ENCODE measurements around the gene BORCS5.

The BORCS5 gene

GRCh38 chr12:12432364-12432763 is 75.5 kb downstream of the BORCS5 start:
- no peaks in the 10 kb centered on the region for H3K27me3 Mint-ChIP-seq
- ATAC-seq (replicated peaks; ENCODE audit: extremely low read depth, poor library complexity, severe bottlenecking), result no peak
- H3K27ac Mint-ChIP-seq (ENCODE audit: low read depth), result peak overlapping the region; percentile 29
- H3K4me1 Mint-ChIP-seq, result peaks cover 60% of the 10 kb centered on the region
- peaks cover 7% of the 10 kb centered on the region for H3K36me3 Mint-ChIP-seq (ENCODE audit: insufficient read depth)
- no peaks in the 10 kb centered on the region for H3K9me3 Mint-ChIP-seq
- no peak for DNase-seq (ENCODE audit: low spot score in 2 of 2)
- peak overlapping the region; percentile 68 for H3K4me3 Mint-ChIP-seq

- Mint-ChIP-seq H3K36me3 (ENCODE audit: insufficient read depth) (peaks cover 7% of the 10 kb centered on the region), H3K4me1 (peaks cover 53% of the 10 kb centered on the region), H3K4me3 (no peak overlapping the region), H3K27me3 (no peaks in the 10 kb centered on the region), H3K9me3 (no peaks in the 10 kb centered on the region), H3K27ac (ENCODE audit: low read depth) (no peak overlapping the region)
- no peak for DNase-seq (ENCODE audit: low spot score in 2 of 2)
- no peak for ATAC-seq (replicated peaks; ENCODE audit: extremely low read depth, poor library complexity, severe bottlenecking)
Observed at GRCh38 chr12:12433203-12433731, 76.4 kb downstream of the BORCS5 start.

- peaks cover 48% of the 10 kb centered on the region for H3K4me1 Mint-ChIP-seq
- H3K9me3 Mint-ChIP-seq, result no peaks in the 10 kb centered on the region
- no peak overlapping the region for H3K27ac Mint-ChIP-seq (ENCODE audit: low read depth)
- ATAC-seq (replicated peaks; ENCODE audit: extremely low read depth, poor library complexity, severe bottlenecking), result no peak
- H3K4me3 Mint-ChIP-seq, result no peak overlapping the region
- no peaks in the 10 kb centered on the region for H3K27me3 Mint-ChIP-seq
- DNase-seq (ENCODE audit: low spot score in 2 of 2), result no peak
- H3K36me3 Mint-ChIP-seq (ENCODE audit: insufficient read depth), result peaks cover 13% of the 10 kb centered on the region
Observed at GRCh38 chr12:12436831-12437345, 80.0 kb downstream of the BORCS5 start.

- no peaks in the 10 kb centered on the region for H3K27me3 Mint-ChIP-seq
- peak in 1 of 2 donors; percentile 24 for DNase-seq (ENCODE audit: low spot score in 2 of 2)
- H3K4me3 Mint-ChIP-seq, result peak overlapping the region; percentile 68
- peaks cover 21% of the 10 kb centered on the region for H3K36me3 Mint-ChIP-seq (ENCODE audit: insufficient read depth)
- peak overlapping the region; percentile 97 for H3K27ac Mint-ChIP-seq (ENCODE audit: low read depth)
- no peaks in the 10 kb centered on the region for H3K9me3 Mint-ChIP-seq
- peak; percentile 22 for ATAC-seq (replicated peaks; ENCODE audit: extremely low read depth, poor library complexity, severe bottlenecking)
- H3K4me1 Mint-ChIP-seq, result peaks cover 53% of the 10 kb centered on the region
Observed at GRCh38 chr12:12439636-12440035, 82.8 kb downstream of the BORCS5 start.

- Mint-ChIP-seq H3K4me3 (peak overlapping the region; percentile 68), H3K36me3 (ENCODE audit: insufficient read depth) (peaks cover 21% of the 10 kb centered on the region), H3K27ac (ENCODE audit: low read depth) (peak overlapping the region; percentile 97), H3K9me3 (no peaks in the 10 kb centered on the region), H3K4me1 (peaks cover 53% of the 10 kb centered on the region), H3K27me3 (no peaks in the 10 kb centered on the region)
- DNase-seq (ENCODE audit: low spot score in 2 of 2) (no peak), ATAC-seq (replicated peaks; ENCODE audit: extremely low read depth, poor library complexity, severe bottlenecking) (no peak)
Observed at GRCh38 chr12:12440784-12441428, 84.0 kb downstream of the BORCS5 start.

DNA sequence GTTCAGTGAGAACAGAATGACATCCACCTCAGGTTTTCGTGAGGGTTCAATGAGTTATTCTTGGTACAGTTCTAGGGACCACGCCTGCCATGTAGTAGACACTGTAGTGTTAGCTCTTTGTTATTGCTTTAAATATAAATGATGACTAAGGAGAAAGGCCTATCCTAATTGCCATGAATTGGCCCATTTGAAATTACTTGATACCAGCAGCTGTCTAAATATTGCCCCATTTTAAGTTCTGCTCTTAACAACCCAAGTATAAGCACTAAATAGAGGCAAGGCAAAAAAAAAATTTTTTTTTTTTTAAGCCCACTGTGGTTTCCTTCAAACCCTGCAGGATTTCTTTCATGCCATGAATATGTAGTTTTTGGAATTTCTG is 84.5 kb downstream of the BORCS5 start:
- H3K36me3 Mint-ChIP-seq (ENCODE audit: insufficient read depth), result peaks cover 21% of the 10 kb centered on the region
- peak overlapping the region; percentile 97 for H3K27ac Mint-ChIP-seq (ENCODE audit: low read depth)
- ATAC-seq (replicated peaks; ENCODE audit: extremely low read depth, poor library complexity, severe bottlenecking), result peak; percentile 3
- H3K9me3 Mint-ChIP-seq, result no peaks in the 10 kb centered on the region
- H3K4me1 Mint-ChIP-seq, result peaks cover 54% of the 10 kb centered on the region
- H3K4me3 Mint-ChIP-seq, result peak overlapping the region; percentile 68
- no peak for DNase-seq (ENCODE audit: low spot score in 2 of 2)
- no peaks in the 10 kb centered on the region for H3K27me3 Mint-ChIP-seq

GRCh38 chr12:12441843-12442461 is 85.1 kb downstream of the BORCS5 start:
- Mint-ChIP-seq H3K36me3 (ENCODE audit: insufficient read depth) (peaks cover 20% of the 10 kb centered on the region), H3K4me3 (peak overlapping the region; percentile 68), H3K9me3 (no peaks in the 10 kb centered on the region), H3K27me3 (no peaks in the 10 kb centered on the region), H3K4me1 (peaks cover 59% of the 10 kb centered on the region), H3K27ac (ENCODE audit: low read depth) (peak overlapping the region; percentile 97)
- ATAC-seq (replicated peaks; ENCODE audit: extremely low read depth, poor library complexity, severe bottlenecking) (peak; percentile 79), DNase-seq (ENCODE audit: low spot score in 2 of 2) (peak; percentile 35 to 71)

DNA sequence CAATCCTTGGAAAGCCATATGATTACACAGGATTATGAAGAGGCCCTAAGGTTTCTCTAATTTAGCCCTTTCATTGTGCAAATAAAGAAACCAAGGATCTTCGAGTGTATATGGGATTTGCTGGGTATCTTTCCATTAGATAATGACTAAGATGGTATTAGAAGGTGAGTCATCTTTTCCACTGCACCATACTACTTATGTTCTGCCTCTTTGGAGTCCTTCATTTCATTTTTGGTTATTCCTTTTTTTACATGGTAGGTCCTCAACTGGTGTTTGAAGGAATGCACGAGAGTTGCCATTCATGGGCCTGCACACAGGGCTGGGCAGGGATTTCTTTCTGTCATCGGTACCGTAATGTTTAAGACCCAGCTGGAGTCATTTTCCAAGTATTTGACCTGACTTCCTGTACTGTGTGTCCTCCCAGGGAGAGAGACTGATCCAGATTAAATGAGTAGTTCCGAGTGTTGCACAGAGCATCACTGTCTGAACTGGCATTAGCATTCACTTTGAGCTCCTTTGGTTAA is 85.7 kb downstream of the BORCS5 start:
- no peaks in the 10 kb centered on the region for H3K9me3 Mint-ChIP-seq
- peaks cover 19% of the 10 kb centered on the region for H3K36me3 Mint-ChIP-seq (ENCODE audit: insufficient read depth)
- ATAC-seq (replicated peaks; ENCODE audit: extremely low read depth, poor library complexity, severe bottlenecking), result no peak
- H3K27me3 Mint-ChIP-seq, result no peaks in the 10 kb centered on the region
- no peak for DNase-seq (ENCODE audit: low spot score in 2 of 2)
- peaks cover 65% of the 10 kb centered on the region for H3K4me1 Mint-ChIP-seq
- H3K27ac Mint-ChIP-seq (ENCODE audit: low read depth), result peak overlapping the region; percentile 97
- H3K4me3 Mint-ChIP-seq, result peak overlapping the region; percentile 68

- Mint-ChIP-seq H3K9me3 (no peaks in the 10 kb centered on the region), H3K27ac (ENCODE audit: low read depth) (peak overlapping the region; percentile 97), H3K4me3 (peak overlapping the region; percentile 20), H3K4me1 (peaks cover 65% of the 10 kb centered on the region), H3K36me3 (ENCODE audit: insufficient read depth) (peaks cover 21% of the 10 kb centered on the region), H3K27me3 (no peaks in the 10 kb centered on the region)
- DNase-seq (ENCODE audit: low spot score in 2 of 2), result no peak
- ATAC-seq (replicated peaks; ENCODE audit: extremely low read depth, poor library complexity, severe bottlenecking), result no peak
Observed at GRCh38 chr12:12443431-12443878, 86.6 kb downstream of the BORCS5 start.

GRCh38 chr12:12445165-12445881 is 88.4 kb downstream of the BORCS5 start:
- Mint-ChIP-seq H3K4me1 (peaks cover 55% of the 10 kb centered on the region), H3K27ac (ENCODE audit: low read depth) (no peak overlapping the region)

GRCh38 chr12:12445882-12446181 is 89.0 kb downstream of the BORCS5 start:
- Mint-ChIP-seq H3K4me3 (no peak overlapping the region), H3K27me3 (no peaks in the 10 kb centered on the region), H3K4me1 (peaks cover 50% of the 10 kb centered on the region), H3K27ac (ENCODE audit: low read depth) (no peak overlapping the region), H3K36me3 (ENCODE audit: insufficient read depth) (peaks cover 19% of the 10 kb centered on the region), H3K9me3 (no peaks in the 10 kb centered on the region)
- ATAC-seq (replicated peaks; ENCODE audit: extremely low read depth, poor library complexity, severe bottlenecking) (no peak), DNase-seq (ENCODE audit: low spot score in 2 of 2) (no peak)

More at GRCh38 chr12:12445165-12445881, 88.4 kb downstream of the BORCS5 start:
- Mint-ChIP-seq H3K9me3 (no peaks in the 10 kb centered on the region), H3K27me3 (no peaks in the 10 kb centered on the region), H3K36me3 (ENCODE audit: insufficient read depth) (peaks cover 20% of the 10 kb centered on the region), H3K4me3 (no peak overlapping the region)
- ATAC-seq (replicated peaks; ENCODE audit: extremely low read depth, poor library complexity, severe bottlenecking) (no peak), DNase-seq (ENCODE audit: low spot score in 2 of 2) (no peak)

- DNase-seq (ENCODE audit: low spot score in 2 of 2) (no peak), ATAC-seq (replicated peaks; ENCODE audit: extremely low read depth, poor library complexity, severe bottlenecking) (no peak)
- no peaks in the 10 kb centered on the region for H3K9me3 Mint-ChIP-seq
- H3K4me3 Mint-ChIP-seq, result no peak overlapping the region
- H3K36me3 Mint-ChIP-seq (ENCODE audit: insufficient read depth), result peaks cover 18% of the 10 kb centered on the region
- H3K4me1 Mint-ChIP-seq, result peaks cover 40% of the 10 kb centered on the region
- H3K27ac Mint-ChIP-seq (ENCODE audit: low read depth), result peak overlapping the region; percentile 45
- H3K27me3 Mint-ChIP-seq, result no peaks in the 10 kb centered on the region
Observed at GRCh38 chr12:12446786-12447185, 89.9 kb downstream of the BORCS5 start.
